GM19397 (cell line): ENCODE data around the gene GUK1.

ENCODE experiments used
- ATAC-seq: cut with Tn5 transposase; IDR thresholded peaks from one replicate; pipeline ENCODE4 v1.9.1; 2021; ENCODE audit warnings: mild to moderate bottlenecking, moderate library complexity; ENCODE audit not compliant: unreplicated experiment

Gene GUK1

GRCh38 chr1:228149406-228150119 is 9.5 kb downstream of the GUK1 start, which contains the start of gene GJC2:
TSS of gene GJC2 (plus strand) at chr1:228149930. CDS start at chr1:228157759, 7,829 bp downstream.
- ATAC-seq = no peak

DNA sequence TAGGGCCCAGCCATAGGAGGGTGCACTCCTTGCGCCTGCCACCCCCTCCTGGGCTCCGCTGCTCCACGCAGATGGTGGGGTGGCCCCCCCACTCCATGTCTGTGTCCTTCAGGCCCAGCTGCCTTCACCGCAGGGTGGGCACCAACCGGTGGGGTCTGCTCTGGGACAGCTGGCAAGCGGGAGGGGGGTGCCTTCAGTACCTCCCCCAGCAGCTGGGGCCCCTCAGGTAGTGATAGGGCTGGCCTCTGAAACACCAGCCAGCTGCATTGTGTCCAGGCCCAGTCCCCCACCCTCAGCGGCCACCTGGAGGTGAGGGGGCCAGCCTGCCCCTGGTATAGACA is 10.0 kb downstream of the GUK1 start:
- no peak for ATAC-seq

DNA sequence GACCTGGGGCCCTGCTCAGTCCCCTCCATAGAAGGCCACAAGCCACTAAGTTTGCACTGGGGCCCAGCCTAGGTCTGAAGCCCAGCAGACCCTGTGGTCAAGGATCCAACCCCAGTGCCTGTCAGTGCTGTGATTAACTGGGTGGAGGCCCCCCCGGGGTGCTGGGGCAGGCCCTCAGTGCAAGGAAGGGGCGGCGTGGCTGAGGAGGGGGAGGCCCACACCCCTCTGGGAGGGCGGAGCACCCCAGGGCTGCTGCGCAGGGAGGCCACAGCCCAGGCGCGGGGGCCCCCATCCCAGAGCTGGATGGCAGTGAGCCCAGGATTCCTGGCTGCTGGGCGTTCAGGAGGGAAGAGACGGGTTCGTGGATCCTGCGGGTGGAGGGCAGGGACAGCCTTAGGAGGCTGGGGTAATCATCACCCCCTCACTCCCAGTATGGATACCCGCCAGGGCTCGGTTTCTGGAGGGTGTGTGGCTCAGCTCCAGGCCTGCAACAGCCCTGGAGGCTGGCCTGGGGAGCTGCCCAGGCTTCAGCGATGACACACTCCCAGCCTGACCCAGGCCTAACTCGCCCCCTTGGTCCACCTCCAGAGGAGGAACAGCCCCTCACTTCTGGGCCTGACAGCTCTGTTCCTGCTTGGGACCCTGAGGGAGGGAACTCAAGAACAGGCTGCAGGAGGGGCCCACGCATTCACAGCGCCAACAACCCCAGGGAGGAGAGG is 10.5 kb downstream of the GUK1 start:
- no peak for ATAC-seq

DNA sequence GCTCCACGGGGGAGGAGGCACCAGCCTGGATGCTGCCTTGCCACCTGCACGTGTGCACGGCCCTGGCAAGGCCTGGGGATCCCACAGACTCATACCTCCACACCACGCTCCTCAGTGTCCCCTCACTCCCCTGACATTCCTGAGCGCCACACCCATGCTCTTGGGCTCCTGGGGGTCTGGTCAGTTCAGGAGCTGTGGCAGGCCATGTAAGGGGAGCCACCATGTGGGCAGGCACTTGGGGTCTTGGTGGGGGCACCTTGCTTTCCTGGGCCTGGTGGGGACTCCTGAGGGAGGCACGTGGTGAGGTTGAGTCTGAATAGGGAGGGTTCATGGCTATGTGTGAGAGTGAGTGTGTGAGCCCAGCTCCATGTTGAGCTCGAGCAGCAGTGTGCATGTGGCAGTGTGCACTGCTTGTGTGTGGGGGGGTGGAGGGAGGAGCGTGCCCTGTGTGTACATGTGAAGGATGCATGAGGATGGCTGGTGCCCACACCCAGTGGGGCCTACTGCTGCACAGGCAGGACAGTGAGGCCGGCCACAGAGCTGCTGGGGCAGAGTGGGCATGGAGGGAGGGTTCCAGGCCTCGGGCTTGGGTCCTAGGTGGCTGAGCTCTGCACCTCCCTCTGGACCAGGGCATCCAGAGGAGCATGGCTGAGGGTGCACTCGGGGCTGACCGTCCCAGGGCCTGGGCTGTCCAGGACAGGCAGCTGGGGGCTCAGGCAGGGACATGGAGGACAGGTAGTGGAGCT is 11.3 kb downstream of the GUK1 start:
- ATAC-seq = no peak

GRCh38 chr1:228152097-228152917 is 12.2 kb downstream of the GUK1 start:
- ATAC-seq = no peak

DNA sequence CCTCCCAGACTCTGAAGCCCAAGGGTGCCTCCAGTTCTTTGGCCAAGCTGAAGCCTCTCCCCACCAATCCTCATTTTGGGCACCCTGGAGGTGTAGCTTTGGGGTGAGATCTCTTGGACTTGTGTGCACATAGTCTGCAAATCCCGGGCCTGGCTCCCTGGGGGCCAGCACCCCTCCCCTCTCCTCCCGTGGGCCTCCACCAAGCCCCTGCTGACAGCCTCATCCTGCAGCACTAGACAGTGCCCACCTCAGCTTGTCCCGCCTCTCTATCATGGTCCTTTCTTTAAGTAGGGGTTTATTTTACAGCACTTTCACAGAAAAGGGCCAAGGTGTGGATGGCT is 12.8 kb downstream of the GUK1 start:
- ATAC-seq = no peak

DNA sequence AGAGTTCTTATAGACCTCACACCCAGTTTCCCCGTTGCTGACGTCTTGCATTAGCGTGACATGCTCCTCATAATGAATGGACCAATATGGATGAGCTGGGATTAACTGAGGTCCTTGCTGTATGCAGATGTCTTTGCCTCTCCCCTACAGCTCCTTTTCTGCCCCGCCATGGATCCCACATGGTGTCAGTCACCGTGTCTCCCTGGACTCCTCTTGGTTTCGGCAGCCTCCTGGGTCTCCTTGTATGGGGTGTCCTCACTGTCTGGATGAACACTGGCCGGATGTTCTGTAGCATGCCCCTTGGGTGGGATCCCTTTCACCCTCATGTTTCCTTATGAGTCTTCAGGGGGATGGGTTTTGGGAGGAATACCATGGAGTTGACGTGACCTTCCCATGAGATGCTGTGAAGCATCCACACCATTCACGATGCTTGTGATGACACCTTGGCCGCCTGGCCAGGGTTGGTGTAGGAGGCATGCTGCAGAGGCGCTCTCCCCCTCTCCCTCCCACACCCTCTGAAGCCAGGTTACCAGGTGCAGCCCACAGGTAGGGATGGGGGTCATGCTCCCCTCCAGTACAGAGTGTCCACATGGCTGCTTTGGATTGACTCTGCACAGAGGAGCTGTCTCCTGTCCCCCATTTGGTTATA is 14.1 kb downstream of the GUK1 start:
- ATAC-seq = no peak

GRCh38 chr1:228154670-228155571 is 14.8 kb downstream of the GUK1 start:
- ATAC-seq = no peak

DNA sequence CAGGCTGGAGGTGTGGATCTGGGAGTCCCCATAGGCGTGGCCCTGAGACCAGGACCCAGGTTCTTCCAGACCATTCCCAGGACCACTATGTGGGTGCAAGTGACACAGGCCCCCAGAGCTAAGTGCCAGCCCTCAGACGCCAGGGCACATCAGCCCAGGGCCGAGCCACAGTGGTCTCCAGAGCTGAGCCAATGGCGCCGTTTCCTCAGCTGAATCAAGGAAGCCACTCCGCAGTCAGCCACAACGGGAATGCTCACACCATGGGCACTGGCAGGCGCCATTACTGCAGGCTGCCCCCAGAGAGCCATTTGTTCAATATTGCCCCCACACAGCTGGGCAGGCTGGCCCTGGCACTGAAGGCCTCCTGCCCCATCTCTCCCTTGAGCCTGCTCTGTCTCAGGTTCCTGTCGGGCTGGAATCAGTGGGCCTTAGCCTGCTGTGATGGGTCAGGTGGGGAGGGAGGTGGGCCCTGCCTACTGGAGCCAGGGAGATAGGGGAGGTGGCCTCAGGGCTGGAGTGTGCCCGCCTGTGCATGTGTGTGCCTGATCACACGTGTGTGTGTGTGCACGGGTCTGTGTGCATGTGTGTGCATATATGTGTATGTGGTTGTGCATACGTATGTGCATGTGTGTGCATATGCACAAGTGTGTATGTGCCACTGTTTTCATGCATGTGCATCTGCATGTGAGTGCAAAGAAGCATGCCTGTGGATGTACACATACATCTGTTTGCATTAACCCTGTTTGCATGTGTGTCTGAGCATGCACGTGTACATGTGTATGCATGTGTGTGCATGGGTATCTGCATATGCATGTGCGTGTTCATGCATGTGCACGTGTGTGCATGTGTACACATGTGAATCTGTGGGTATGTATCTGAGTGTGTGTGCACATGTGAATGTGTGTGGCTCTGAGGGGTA is 15.8 kb downstream of the GUK1 start:
- no peak for ATAC-seq

DNA sequence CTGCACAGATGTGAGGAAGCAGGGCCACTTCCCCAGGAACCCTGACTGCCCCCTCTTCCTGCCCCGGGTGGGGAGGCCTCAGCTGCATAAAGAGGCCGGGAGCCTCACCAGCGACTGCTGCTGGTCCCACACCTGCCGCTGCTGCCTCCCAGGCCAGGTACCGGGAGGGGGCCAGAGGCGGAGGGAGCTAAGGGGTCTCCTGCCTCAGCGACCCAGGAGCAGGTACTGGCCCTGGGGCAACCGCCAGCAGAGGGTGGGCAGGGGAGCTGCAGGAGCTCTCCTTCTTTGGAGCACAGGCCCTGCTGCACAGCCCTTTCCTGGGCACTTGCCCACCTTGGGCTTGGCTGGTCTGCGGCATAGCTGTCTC is 16.4 kb downstream of the GUK1 start:
- ATAC-seq = no peak

- ATAC-seq = no peak
Observed at GRCh38 chr1:228156941-228157728, 17.1 kb downstream of the GUK1 start.

DNA sequence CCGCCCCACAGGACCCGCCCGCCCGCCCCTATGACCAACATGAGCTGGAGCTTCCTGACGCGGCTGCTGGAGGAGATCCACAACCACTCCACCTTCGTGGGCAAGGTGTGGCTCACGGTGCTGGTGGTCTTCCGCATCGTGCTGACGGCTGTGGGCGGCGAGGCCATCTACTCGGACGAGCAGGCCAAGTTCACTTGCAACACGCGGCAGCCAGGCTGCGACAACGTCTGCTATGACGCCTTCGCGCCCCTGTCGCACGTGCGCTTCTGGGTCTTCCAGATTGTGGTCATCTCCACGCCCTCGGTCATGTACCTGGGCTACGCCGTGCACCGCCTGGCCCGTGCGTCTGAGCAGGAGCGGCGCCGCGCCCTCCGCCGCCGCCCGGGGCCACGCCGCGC is 17.6 kb downstream of the GUK1 start:
- no peak for ATAC-seq

DNA sequence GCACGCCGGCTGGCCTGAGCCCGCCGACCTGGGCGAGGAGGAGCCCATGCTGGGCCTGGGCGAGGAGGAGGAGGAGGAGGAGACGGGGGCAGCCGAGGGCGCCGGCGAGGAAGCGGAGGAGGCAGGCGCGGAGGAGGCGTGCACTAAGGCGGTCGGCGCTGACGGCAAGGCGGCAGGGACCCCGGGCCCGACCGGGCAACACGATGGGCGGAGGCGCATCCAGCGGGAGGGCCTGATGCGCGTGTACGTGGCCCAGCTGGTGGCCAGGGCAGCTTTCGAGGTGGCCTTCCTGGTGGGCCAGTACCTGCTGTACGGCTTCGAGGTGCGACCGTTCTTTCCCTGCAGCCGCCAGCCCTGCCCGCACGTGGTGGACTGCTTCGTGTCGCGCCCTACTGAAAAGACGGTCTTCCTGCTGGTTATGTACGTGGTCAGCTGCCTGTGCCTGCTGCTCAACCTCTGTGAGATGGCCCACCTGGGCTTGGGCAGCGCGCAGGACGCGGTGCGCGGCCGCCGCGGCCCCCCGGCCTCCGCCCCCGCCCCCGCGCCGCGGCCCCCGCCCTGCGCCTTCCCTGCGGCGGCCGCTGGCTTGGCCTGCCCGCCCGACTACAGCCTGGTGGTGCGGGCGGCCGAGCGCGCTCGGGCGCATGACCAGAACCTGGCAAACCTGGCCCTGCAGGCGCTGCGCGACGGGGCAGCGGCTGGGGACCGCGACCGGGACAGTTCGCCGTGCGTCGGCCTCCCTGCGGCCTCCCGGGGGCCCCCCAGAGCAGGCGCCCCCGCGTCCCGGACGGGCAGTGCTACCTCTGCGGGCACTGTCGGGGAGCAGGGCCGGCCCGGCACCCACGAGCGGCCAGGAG is 18.3 kb downstream of the GUK1 start:
- no peak for ATAC-seq

DNA sequence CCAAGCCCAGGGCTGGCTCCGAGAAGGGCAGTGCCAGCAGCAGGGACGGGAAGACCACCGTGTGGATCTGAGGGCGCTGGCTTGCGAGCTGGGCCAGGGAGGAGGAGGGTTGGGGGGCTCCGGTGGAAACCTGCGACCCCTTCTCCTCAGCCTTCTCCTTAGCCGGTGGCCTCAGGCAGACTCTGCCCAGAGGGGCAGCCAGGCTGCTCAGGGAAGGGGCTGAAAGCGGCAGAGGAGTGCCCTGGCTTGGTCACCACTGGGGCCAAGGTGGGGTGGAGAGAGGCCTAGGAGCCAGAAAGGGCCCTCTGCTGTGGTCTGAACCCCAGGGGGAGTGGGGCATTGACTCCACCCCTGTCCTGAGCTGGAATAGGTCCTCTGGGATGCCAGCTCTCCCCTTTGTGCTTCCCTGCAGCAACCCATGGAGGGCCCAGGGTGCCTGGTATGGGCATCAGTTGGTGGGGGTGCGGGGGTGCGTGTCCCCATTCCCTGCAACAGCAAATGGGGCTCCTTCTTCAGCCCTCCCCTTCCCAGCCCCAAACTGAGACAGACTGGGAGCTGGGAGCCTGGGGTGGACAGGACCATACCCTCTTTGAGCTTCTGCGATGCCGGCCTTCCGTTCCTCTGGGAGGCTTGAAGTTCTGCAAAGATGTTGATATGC is 19.1 kb downstream of the GUK1 start:
- ATAC-seq = no peak

DNA sequence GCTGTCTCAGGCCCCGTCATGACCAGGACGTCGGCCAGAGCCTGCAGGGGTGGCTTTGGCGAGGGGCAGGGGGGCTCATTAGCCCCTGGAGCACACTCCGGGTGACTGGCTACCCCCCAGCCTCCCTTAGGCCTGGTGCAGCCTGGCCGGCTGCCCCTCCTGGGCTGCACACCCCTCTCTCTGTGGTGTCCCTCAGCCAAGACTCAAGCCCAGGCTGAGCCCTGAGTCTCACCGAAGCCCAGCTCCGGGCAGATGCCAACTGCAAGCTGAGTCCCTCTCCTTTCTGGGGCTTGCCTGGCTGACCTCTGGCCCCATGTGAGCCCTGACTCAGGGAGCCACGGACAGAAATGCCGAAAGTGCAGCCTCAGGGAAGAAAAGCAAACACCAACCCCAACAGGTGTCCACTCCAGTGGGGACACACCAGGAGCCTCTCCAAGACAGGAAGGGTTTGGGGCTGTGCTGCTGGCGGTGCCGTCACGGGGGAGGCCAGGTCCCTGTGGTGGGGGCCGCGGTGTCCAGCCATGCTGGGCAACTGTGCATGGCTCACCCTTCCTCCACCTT is 20.2 kb downstream of the GUK1 start:
- ATAC-seq = no peak

DNA sequence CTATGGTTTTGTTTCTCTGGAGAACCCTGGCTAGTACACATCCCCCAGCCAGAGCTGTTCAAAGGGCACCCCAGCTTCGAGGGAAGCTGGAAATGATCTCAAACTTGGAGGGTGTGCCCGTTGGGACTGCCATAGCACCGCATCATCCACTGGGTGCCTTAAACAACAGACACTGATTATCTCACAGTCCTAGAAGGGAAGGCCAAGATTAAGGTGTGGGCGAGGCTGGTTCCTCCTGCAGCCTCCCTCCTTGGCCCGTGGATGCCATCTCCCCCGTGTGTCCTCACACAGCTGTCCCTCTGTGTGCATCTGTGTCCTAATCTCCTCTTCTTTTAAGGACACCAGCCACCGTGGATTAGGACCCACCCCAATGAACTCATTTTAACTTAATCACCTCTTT is 21.3 kb downstream of the GUK1 start:
- no peak for ATAC-seq
